Hepatocyte (in vitro differentiated cells): Measurements from ENCODE around the gene TBC1D12.

Experiments used
- CTCF ChIP-seq: fragments of 200-600 bp; sonication (generic); IDR thresholded peaks from 2 replicates; pipeline ENCODE4 v1.5.1; 2016; ENCODE audit warnings: antibody characterized with exemption, mild to moderate bottlenecking; ENCODE audit not compliant: poor library complexity
- EZH2 ChIP-seq: fragments of 200-600 bp; sonication (generic); IDR thresholded peaks from 2 replicates; pipeline ENCODE4 v1.6.1; 2016; ENCODE audit warnings: antibody characterized with exemption, mild to moderate bottlenecking, borderline replicate concordance
- EZH2phosphoT487 ChIP-seq: fragments of 200-600 bp; sonication (generic); IDR thresholded peaks from one replicate; pipeline ENCODE4 v1.6.1; 2018; ENCODE audit warnings: antibody characterized with exemption, mild to moderate bottlenecking, low read depth, moderate library complexity; ENCODE audit not compliant: unreplicated experiment, severe bottlenecking

DNA sequence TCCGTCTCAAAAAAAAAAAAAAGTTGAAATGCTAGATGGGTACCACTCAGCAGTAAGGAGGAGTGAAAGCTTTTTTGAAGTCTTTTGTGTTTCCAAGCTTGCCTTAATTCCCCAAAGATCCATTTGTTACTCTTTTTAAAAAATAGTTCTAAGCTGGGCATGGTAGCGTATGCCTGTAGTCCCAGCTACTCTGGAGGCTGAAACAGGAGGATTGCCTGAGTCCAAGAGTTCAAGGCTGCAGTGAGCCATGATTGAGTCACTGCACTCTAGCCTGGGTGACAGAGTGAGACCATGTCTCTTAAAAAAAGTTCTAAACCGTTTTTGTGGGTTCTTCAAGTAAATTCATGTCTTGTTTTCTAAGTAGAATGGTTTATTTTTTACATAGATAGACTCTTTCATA lies 5.3 kb downstream of the TBC1D12 start:
- TF ChIP-seq CTCF = no peak
- TF ChIP-seq EZH2phosphoT487 = no peak
- TF ChIP-seq EZH2 = no peak
